DOHH2 (cell line): ENCODE results near the gene PREX1.

Source experiments
- EZH2phosphoT487 ChIP-seq: fragments of 200-600 bp; sonication (generic); IDR thresholded peaks from 2 replicates; pipeline ENCODE4 v1.6.1; 2017; ENCODE audit warnings: borderline replicate concordance, mild to moderate bottlenecking, antibody characterized with exemption, low read length, moderate library complexity, mixed read lengths
- TF ChIP-seq, protein P1 (sequence below): fragments of 200-600 bp; sonication (generic); IDR thresholded peaks from one replicate; pipeline ENCODE4 v1.5.1; 2014; ENCODE audit warnings: antibody characterized with exemption, mild to moderate bottlenecking, low read depth, low read length; ENCODE audit not compliant: poor library complexity, severe bottlenecking

DNA sequence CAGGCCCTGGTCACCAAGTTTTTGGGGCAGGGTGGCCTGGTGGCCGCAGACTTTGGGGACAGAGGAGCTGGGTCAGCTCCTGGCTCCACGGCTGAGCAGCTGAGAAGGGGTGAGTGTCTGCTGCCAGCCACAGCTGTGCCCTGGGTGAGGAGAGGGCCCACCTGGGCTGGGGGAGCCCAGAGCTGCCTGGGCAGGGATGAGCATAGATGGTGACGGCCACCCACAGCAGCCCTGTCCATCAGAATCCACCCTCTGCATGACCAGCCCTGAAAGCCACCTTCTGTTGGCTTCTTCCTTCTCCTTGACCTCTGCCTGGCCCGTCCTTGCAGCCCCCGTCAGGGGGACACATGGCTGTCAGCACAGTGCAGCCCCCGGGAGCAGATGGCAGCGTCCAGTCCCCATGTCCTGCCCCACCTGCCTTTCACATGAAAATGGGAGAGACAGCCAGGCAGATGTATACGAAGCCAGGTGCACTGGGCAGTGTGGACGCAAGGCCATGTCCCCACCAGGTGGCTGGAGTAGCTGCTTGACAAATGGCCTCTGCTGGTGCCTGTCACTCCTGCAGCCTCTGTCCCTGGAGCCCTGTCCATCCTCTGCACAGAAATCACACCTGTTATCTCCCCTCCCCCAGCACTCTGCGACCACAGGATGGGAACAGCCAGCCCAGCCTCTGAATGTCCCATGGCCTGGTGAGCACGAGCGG is 220.8 kb downstream of the PREX1 start:
- TF ChIP-seq, protein P1, sequence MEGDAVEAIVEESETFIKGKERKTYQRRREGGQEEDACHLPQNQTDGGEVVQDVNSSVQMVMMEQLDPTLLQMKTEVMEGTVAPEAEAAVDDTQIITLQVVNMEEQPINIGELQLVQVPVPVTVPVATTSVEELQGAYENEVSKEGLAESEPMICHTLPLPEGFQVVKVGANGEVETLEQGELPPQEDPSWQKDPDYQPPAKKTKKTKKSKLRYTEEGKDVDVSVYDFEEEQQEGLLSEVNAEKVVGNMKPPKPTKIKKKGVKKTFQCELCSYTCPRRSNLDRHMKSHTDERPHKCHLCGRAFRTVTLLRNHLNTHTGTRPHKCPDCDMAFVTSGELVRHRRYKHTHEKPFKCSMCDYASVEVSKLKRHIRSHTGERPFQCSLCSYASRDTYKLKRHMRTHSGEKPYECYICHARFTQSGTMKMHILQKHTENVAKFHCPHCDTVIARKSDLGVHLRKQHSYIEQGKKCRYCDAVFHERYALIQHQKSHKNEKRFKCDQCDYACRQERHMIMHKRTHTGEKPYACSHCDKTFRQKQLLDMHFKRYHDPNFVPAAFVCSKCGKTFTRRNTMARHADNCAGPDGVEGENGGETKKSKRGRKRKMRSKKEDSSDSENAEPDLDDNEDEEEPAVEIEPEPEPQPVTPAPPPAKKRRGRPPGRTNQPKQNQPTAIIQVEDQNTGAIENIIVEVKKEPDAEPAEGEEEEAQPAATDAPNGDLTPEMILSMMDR, result no peak
- TF ChIP-seq EZH2phosphoT487, result no peak
